NCI-H146 (cell line): ENCODE data around the gene RTCB.

Source experiments
- DNase-seq: peaks from one replicate; lab custom pipeline; 2025; lab: John Stamatoyannopoulos, UW

The RTCB gene

DNA sequence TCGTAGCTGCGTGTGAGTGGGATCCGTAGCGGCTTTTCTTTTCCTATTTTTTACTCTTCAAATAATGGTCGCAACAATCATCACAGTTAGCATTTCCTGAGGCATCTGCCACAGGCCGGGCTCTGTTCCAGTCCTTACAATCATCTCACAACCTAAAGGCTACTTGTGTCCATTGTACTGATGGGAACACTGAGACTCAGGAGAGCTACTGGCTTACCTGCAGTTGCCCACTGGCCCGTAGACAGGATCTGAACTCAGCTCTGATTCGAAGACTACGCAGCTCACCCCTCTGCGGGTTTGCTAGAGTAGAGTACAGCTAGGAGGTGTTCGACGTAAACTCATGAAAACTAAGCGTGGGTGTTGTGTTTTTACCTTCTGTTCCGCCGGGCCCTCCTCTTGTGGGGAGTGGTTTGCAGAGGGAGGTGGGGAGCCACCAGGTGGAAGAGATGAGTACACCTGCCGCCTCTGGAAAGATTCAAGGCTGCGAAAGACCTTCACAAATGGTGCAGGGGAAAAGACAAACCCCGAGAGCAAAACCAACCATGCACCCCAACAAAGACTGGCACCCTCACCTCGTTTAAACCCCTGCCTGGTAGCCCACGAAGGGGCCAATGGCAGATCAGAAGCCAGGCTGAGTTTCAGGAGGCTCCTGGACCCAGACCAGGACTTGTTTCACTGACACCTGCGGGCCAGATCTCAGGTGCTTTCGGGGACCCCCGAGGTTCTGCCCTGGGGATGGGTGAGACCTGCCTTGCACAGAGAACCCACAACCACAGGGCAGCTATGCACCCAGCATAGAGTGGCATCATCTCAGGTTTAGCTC, 72.6 kb downstream of the RTCB start:
- no peak for DNase-seq

DNA sequence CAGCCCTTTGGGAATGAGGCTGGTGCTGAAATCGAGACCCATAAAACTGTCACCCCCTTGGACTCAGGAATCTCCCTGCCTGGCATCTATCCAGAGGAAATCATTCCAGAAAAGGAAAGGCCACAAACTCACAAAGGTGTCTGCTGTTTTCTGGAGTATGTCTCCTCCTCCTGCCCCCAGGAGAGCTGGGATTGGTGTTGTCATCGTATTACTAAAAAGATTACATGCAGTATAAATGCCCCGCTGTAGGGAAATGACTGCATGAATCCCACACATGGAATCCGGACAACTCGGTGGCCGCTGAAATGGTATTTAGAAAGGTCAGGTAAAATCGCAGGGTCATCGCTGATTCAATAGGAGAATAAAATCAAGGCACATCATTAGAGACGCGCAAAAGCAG, 73.3 kb downstream of the RTCB start:
- DNase-seq = no peak
